DOHH2 (cell line): ENCODE measurements around the gene OSBPL2.

Experiments used
- EZH2phosphoT487 ChIP-seq: fragments of 200-600 bp; sonication (generic); IDR thresholded peaks from 2 replicates; pipeline ENCODE4 v1.6.1; 2017; ENCODE audit warnings: borderline replicate concordance, mild to moderate bottlenecking, antibody characterized with exemption, low read length, moderate library complexity, mixed read lengths
- TF ChIP-seq, protein P1 (sequence below): fragments of 200-600 bp; sonication (generic); IDR thresholded peaks from one replicate; pipeline ENCODE4 v1.5.1; 2014; ENCODE audit warnings: antibody characterized with exemption, mild to moderate bottlenecking, low read depth, low read length; ENCODE audit not compliant: poor library complexity, severe bottlenecking

DNA sequence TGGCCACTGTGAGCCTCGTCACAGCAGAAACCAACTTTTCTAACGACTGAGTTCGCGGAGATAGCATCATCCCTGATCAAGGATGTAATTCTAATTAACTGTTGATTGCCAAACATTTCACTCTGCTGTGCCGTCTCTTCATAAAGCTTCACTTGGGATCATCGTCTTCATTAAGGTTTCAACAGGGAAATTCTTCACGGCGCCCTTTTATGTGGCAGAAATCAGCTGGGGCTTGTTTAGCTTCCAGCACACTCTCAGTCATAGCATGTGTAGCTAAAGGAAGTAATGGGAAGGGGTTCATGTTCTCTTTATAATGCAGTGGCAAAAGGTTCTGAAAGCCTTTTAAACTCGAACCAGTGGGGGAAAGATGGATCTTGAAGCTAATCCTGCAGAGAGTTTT is 55.6 kb downstream of the OSBPL2 start:
- TF ChIP-seq, protein P1, sequence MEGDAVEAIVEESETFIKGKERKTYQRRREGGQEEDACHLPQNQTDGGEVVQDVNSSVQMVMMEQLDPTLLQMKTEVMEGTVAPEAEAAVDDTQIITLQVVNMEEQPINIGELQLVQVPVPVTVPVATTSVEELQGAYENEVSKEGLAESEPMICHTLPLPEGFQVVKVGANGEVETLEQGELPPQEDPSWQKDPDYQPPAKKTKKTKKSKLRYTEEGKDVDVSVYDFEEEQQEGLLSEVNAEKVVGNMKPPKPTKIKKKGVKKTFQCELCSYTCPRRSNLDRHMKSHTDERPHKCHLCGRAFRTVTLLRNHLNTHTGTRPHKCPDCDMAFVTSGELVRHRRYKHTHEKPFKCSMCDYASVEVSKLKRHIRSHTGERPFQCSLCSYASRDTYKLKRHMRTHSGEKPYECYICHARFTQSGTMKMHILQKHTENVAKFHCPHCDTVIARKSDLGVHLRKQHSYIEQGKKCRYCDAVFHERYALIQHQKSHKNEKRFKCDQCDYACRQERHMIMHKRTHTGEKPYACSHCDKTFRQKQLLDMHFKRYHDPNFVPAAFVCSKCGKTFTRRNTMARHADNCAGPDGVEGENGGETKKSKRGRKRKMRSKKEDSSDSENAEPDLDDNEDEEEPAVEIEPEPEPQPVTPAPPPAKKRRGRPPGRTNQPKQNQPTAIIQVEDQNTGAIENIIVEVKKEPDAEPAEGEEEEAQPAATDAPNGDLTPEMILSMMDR = no peak
- no peak for TF ChIP-seq EZH2phosphoT487
